ENCODE data around the gene GPX4. TPM values are rescaled to one million over a fixed set of nuclear protein-coding genes. Genes with fewer than 3 reads are reported as not detected.

GPX4 gene
- total and polyA plus RNA-seq, 2 donors (not counting 3 experiments of a cell fraction or from before 2014, with no cell fraction given), result 469 to 1,136 TPM

GRCh38 chr19:1112268-1113029, 8.7 kb downstream of the GPX4 start:
- FAIRE-seq, result no peak
- TF ChIP-seq JUN (IDR thresholded peaks at IDR 0.05; ENCODE audit: borderline replicate concordance, insufficient read depth, insufficient read length, low read depth) (no peak), GATA2 (IDR thresholded peaks at IDR 0.05; ENCODE audit: insufficient read depth, insufficient read length, low read depth, low read length) (no peak), POLR2A (IDR thresholded peaks at IDR 0.05; ENCODE audit: low read depth, low read length) (no peak), MYC (IDR thresholded peaks at IDR 0.05; ENCODE audit: low read depth, low read length) (no peak), EZH2 (IDR thresholded peaks at IDR 0.05; ENCODE audit: borderline replicate concordance, low read depth, low read length, severe bottlenecking) (no peak), MAX (IDR thresholded peaks at IDR 0.05; ENCODE audit: insufficient read depth, insufficient read length) (no peak), CTCF (IDR thresholded peaks at IDR 0.05; ENCODE audit: extremely low read depth in 1 of 2, insufficient read depth in 1 of 2, low read depth in 1 of 2, low read length in 2 of 2) (no peak), POLR2AphosphoS5 (IDR thresholded peaks at IDR 0.05; ENCODE audit: insufficient read depth, low read depth, low read length) (no peak), FOS (IDR thresholded peaks at IDR 0.05; ENCODE audit: borderline replicate concordance, insufficient read depth, low read length) (no peak)
- POLR2A ChIA-PET, result interaction anchor here (0.6 kb wide), 1 partner anchor 94 kb away, joined by 7 read pairs; no protein-coding TSS in a partner anchor

More at GRCh38 chr19:1112268-1113029, 8.7 kb downstream of the GPX4 start:
- Histone ChIP-seq H3K4me3 (replicated peaks in 1 of 3; ENCODE audit: insufficient read depth in 1 of 3, low read depth in 1 of 3, low read length in 3 of 3) (no peak overlapping the region), H2AFZ (ENCODE audit: low read depth, low read length) (no peak overlapping the region), H3K4me1 (ENCODE audit: control insufficient read depth, extremely low read depth, insufficient read depth, low read length) (peaks cover 5% of the 10 kb centered on the region), H3K9me1 (replicated peaks; ENCODE audit: control insufficient read depth, extremely low read depth, insufficient read depth, low read length) (no peaks in the 10 kb centered on the region), H3K36me3 (ENCODE audit: control insufficient read depth in 2 of 2, extremely low read depth in 1 of 2, insufficient read depth in 2 of 2, low read length in 2 of 2) (peaks cover 9 to 42% of the 10 kb centered on the region in 2 experiments), H3K9ac (replicated peaks; ENCODE audit: extremely low read depth, insufficient read depth, low read length) (no peak overlapping the region), H3K27ac (ENCODE audit: insufficient read depth, low read depth, low read length) (no peak overlapping the region), H3K9me3 (replicated peaks; ENCODE audit: control insufficient read depth, insufficient read depth, low read length) (no peaks in the 10 kb centered on the region), H3K4me2 (ENCODE audit: insufficient read depth, low read length) (no peak overlapping the region), H3K27me3 (ENCODE audit: control insufficient read depth in 2 of 2, insufficient read depth in 2 of 2, low read length in 2 of 2) (no peaks in the 10 kb centered on the region), H4K20me1 (replicated peaks; ENCODE audit: control insufficient read depth, extremely low read depth, insufficient read depth, low read length) (no peaks in the 10 kb centered on the region), H3K79me2 (ENCODE audit: control insufficient read depth, insufficient read depth, low read length) (no peaks in the 10 kb centered on the region)
- dilution Hi-C loops (cut with MboI; ENCODE audit: extremely low pct_ligation_motif_present, low sequenced_read_pairs), result no loop called here
- CTCF ChIA-PET, result interaction anchor here (1.1 to 4.4 kb wide), 17 partner anchors 9 to 132 kb away, joined by 3 to 80 read pairs (median 8); partner anchors contain the start of genes ARHGAP45, ATP5F1D, GPX4 and WDR18
- BruUV-seq (replicated peaks), result no TSS peak
- no peak for DNase-seq (ENCODE audit: low read depth, low spot score)
- intact Hi-C loops (cut with micrococcal nuclease), result loop anchor here (1.0 to 5.0 kb wide), 3 partner anchors 11 to 128 kb away; partner anchors contain the start of gene ATP5F1D

Data from endothelial cell of umbilical vein (primary cell).